HG03571 (cell line): ENCODE data around the gene NR4A2.

Experiments used
- ATAC-seq: cut with Tn5 transposase; IDR thresholded peaks from one replicate; pipeline ENCODE4 v1.9.1; 2021; ENCODE audit not compliant: unreplicated experiment

The NR4A2 gene

DNA sequence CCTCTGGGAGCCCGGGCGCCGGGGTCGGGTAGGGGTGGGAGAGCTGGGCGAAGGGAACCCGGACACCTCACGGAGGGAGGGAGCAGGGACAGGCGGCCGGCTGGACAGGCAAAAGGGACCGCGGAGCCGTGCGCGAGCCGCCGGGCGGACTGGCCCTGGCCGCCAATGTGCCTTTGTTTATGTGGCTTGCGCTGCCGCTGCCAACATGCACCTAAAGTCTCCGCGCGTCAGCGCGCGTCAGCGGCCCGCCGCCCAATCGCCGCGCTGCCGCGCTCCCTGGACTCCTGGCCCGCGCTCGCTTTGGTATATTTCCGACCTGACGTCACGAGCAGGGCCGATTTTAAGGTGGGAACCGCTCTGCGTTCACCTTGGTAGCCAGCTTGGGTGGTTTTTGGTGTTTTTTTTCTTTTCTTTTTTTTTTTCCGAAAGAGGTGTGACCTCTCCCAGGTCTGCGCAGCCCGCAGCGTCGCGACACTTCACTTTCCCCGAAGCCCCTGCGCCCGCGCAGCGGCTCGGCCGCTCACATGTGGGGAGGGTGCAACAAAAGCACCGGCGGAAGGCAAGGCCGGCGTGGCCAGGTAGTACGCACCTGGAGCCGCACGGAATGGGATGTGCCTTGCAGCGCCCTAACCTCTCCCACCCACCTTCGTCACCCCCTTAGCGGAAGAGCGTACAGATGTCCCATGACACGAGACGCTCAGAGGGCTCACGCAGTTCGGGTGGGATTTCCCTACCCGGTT, at the start of gene NR4A2:
Gene NR4A2, minus strand, starts transcription at position 188 of the 740 bp plus-strand sequence. CDS start 2,535 bp downstream, outside the sequence.
- ATAC-seq: peak; percentile 77

DNA sequence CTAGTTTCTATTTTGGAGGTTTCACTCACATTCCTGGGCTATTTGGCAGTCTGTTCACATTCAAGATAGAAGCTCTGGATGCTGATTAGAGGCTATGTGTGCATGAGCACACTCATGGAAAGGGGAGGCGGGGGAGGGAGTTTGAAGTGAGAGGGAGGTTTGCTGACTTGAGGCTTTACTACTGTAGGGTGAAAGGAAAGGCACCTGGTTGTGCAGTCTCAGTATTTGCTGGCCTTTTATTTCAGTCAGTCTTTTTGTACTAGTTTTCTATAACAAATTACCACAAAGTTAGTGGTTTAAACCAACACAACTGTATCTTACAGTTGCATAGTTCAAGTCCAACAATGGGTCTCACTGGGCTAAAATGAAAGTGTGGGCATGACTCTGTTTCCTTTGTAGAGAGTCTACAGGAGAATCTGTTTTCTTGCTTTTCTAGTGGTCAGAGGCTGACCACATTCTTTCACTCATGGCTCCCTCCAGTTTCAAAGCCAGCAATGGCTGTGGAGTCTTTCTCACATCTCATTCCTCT, 47.7 kb upstream of the NR4A2 start:
- peak; percentile 98 for ATAC-seq

DNA sequence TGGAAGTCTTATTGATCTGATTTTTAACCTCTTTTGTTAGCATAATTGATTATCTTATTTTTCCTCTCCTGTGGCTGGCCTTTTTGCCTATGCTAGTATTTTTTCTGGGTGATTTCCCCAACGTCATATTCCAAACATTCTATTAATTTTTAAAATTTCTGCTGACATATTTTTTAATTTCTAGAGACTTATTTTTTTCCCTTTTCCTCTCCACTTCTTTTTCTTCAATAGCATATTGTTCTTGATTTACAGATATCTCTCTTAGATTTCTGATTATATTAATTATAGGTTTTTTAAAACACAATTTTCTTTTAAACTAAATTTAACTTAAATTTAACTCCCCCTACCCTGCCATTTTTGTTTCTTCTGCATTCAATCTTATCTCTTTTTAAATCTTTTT, 47.2 kb upstream of the NR4A2 start:
- no peak for ATAC-seq

DNA sequence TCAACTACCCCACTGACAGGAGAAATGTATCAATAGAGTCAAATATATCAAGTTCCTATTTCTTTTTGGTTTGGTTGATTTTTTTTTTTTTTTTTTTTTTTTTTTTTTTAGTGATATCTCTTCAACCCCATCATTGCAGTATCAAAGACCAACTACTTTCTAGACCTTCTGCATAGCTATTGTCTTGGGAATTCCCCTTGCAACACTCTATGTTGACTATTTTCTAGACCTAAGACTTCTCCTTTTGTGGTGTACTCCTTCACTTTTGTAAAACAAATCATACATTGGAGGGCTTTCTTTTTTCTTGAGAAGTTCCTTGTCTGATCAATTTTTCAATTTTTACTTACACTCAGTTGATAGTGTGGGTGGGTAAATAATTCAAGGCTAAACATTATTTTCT, 46.5 kb upstream of the NR4A2 start:
- ATAC-seq: no peak

DNA sequence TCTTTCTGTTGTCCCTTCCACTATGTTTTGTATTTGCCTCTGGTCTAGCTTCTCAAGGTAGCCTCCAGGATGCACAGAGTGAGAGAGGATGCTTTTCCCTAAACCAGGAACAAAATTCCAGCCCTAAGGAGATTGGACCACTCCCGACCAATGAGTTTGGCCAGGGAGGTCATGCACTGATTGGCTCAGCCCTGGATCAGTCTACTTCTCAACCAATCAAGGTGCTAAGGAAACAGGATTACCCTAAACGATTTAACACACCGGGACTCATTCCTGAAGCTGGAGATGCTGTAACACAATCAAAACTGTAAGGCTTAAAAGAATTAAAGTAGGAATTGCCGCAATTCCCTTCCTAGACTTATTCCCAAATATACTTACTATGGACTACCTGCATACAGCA, 34.2 kb upstream of the NR4A2 start:
- no peak for ATAC-seq

DNA sequence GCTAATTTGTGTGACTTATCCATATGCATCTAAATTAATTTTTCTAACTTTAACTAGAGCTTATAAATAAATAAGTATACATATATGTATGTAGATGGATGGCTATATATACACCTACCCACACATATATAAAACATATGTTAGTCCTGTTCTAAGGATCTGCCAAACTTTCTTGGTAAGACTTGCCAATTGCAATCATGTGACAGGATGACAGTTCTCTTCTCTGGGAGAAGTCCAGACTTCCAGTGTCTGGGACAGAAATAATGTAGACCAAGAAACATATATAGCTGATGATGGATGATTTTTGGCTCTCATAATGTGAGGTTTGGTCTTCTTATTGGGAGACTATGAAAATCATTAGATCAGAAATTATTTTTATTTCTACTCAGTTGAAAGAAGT, 30.6 kb upstream of the NR4A2 start:
- ATAC-seq: no peak

DNA sequence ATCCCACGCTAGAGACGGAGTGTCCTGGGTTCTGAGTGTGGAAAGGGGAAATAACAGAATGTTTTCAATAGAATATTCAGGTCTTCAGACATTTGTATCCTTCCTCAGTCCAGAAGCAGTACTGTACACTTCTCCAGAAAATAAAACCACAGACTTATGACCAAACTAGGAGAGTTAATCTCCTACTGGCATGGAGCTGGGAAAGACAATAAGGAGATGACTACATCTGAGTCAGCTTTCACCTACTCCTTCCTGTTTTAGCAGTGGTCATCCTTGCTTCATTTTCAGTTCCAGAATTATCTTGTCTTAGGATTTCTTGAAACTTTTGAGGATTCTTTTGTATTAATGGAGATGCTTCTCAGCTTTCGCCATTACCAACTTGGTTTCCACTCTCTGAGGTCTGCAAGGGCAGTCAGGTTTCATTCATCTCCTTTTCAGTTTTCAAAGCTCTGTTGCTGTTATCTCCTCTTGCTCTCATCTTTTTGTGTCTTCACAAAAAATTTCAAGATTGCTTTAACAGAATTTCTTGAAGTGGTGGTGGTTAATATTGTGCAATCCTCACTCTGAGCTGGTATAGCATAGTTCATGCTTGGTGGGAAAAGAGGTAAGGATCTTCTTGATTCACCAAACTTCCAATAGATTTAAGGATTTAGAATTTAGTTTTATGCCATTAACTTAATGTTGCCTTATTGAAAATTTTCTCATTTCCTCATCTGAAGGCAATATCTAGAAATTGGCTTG, 23.7 kb upstream of the NR4A2 start:
- no peak for ATAC-seq

DNA sequence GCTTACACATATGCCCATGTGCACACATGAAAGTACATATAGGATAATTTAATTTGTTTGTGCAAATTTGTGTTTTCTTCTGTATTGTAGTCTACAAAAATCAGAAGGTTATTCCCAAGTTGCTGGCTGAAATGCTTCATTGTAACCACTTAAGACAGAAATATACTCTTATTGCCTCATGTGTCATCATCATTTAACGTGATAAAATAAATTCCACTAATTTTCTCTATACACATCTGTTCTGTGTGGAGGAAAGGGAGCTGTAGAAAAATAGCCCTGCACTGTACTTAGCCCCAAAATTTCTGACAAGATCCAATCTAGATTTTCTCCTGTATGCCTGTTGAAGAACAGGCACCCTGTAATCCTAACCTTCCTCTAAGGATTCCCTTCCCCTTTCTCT, 20.4 kb upstream of the NR4A2 start:
- no peak for ATAC-seq

DNA sequence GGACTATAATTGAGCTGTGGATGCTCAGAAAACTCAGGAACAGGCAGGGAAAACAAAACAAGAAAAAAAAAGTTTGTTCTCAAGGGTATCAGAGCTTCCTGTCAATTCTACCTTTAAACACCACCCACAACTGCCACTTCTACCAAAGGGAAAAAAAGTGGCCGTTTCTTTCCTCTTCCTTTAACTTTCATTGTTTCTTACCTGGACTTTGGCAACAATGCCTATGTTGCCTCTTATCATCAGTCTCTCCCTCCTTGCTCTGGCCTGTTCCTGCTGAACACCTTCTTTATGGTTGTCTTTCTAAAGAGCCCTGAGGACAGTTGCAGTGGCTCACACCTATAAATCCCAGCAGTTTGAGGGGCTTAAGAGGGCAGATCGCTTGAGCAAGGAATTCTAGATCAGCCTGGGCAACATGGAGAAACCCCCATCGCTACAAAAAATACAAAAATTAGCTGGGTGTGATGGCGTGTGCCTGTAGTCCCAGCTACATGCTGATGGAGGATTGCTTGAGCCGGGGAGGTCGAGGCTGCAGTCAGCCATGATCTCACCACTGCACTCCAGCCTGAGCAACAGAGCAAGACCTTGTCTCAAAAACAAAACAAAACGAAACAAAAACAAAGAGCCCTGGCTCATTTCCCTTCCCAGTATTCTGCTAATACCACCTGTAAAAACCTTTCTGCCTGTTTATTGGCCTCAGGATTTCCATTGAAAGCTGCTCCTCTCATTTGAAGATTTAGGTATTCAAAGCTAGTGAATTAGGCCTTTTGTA, 18.0 kb upstream of the NR4A2 start:
- ATAC-seq: no peak

DNA sequence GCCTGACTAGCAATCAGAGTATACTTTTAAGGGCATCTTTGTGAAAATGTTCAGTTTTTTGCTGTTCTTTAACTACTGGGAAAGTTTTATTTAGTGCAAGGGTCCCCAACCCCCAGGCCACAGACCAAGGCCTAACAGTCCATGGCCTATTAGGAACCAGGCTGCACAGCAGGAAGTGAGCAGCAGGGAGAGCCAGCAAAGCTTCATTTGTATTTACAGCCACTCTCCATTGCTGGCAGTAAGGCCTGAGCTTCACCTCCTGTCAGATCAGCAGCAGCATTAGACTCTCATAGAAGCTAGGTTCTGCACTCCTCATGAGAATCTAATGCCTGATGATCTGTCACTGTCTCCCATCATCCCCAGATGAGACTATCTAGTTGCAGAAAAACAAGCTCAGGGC, 17.1 kb upstream of the NR4A2 start:
- no peak for ATAC-seq

DNA sequence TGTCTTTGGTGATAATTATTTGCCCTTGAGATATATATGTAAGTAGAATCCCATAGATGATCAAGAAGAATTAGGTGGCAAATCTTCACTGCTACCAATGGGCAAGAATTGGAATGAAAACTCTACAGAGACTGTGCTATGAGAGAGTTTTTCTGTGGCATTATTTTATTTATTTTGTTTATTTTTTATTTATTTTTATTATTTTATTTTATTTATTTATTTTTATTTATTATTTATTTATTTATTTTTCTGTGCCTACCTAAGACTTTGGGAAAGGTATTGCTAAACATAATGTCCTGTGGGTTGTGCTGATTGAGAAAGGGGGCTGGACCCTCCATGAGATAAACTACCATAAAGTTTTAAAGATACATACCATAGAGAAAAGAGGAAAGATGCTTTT, 16.6 kb upstream of the NR4A2 start:
- ATAC-seq: no peak

DNA sequence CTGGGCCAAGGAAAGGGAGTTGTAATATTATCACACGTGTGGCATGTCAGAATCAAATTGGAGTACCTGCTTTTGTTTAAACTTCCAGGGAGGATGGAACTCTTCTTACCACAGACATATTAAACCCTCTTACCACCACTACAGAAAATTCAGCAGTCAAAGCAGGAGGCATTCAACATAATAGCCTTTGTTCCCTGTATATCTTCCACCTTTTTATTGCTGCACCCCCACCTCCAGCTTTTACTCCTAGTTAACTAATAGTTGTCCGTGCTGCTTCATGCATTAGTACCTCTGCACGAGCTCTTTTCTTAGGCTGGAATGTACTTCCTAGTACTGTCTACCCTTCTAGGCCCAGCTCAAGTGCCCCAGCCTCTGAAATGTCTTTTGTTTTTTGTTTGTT, 14.9 kb upstream of the NR4A2 start:
- ATAC-seq: no peak

DNA sequence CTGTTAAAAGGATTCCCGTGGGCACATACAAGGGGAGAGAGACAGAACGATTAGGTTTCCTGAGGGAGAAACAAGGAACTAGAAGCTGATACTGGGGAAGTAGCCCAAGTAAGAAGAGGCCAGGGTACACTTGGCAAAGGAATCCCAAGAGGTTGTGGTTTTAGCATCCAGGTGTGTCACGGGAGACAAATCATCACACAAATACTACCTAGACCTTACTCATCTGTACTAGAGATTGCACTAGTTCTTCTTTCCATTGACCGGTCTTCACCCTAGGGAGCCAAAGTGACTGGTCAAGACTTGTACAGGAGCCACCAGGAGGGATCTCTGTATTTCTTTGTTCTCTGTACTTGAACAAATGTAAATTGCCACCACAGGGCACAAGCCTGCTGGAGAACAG, 14.2 kb upstream of the NR4A2 start:
- ATAC-seq: no peak

DNA sequence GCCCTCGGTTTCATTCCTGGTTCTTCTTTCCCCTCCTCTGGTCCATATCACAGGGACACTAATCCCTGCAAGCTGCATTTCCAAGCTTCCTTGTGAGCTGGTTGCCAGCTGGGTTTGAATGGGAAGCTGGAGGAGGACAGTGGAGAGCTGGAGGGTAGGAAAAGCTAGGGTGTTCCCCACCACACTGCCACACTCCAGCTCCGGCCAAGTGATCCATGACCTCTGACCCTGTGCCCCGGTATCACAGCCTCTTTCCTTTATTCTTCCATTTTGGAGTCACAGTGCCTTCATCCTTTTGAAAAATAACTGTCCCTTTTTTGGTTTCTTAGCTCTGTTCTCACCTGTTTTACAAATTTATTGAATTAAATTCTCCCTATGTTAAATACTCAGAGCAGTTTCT, 13.1 kb upstream of the NR4A2 start:
- no peak for ATAC-seq

DNA sequence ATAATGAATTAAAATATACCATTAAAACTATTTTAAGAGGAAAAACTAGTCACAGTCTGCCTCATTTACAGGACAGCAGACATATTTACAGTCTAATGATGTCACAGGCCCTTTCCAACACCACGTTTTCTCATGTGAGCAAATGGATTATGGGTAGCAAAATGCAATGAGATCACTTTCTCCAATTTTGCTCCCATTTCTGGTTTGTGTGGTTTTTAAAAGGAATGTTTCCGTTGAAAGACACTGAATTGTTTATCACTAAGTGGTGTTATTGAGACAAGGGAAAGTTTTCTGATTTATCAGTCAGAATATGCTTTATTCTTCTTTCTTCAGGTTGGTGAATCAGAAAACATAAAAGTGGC, 11.4 kb upstream of the NR4A2 start:
- ATAC-seq: no peak

DNA sequence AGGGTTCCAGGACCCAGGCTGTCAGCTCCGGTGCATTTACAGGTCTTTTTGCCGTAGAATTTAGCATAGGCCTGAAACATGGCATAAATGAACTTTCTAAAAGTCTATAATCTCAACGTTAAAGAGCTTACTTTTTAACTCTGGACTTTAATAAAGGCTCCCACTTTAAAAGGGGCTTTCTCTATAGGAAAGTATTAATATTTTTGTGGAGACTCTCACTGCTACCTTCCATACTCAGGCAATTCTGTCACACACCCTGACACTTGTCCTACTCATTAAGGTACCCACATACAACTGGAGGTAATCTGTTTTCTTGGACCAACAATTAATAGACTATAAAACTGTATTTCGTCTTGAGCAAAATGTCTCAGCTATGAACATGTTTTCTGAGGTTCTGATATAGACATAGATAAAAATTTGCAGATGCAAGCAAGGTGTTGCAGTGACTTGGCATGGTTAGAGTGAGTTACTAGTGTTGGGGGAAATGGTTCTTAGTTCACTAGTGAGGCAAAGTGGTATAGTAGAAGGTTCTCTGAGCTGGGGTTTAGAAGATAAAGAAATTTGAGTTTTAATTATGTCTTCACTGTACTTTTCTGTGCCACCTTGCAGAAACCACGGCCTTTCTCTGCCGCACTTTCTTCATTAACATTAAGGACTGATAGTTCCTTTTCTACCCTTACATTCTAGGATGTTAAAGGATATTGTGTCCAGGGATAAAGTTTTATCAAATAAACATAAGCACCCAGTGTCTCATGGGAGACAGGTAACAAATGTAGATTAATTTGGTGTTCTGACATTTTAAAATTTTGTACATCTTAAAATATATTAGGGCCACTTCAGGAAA, 10.8 kb upstream of the NR4A2 start:
- no peak for ATAC-seq

DNA sequence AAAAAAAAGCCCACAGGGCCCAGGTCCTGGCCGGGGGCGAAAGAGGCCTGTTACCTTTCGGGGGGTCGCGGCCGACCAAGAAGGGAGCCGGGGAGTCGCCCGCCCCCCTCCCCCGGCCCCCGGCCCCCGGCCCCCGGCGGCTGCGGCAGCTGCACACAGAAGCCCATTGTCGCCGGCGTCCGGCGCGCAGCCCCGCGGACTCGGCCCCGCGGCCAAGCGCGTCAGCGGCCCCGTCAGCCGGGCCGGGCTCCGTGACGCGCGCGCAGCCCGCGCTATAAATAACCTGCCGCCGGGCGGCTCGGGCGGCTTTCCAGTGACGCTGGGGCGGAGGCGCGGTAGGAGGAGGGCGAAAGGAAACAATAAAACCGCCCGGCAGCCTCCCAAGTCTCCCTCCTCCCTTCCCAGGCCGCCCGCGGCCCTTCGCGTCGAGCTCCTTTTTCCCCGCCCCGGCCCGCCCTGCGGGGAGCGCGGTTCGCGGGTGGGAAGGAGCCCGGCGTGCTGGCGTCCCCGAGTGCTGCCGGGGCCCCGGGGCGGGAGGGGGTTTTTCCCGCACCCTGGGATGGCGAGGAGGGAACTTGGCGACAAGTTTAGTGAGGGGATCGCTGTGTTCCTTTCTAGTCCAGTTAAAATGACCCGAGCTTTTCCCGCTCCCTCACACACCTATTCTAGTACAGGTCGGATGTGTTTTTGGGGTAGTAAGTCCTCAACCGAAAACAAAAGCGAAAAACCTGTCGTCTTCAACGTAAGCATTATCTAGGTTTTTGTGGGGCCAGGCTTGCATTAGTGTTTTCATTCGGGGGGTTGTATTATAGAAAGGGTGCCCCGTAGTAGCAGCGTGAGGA, 10.0 kb upstream of the NR4A2 start:
- ATAC-seq: peak; percentile 58

DNA sequence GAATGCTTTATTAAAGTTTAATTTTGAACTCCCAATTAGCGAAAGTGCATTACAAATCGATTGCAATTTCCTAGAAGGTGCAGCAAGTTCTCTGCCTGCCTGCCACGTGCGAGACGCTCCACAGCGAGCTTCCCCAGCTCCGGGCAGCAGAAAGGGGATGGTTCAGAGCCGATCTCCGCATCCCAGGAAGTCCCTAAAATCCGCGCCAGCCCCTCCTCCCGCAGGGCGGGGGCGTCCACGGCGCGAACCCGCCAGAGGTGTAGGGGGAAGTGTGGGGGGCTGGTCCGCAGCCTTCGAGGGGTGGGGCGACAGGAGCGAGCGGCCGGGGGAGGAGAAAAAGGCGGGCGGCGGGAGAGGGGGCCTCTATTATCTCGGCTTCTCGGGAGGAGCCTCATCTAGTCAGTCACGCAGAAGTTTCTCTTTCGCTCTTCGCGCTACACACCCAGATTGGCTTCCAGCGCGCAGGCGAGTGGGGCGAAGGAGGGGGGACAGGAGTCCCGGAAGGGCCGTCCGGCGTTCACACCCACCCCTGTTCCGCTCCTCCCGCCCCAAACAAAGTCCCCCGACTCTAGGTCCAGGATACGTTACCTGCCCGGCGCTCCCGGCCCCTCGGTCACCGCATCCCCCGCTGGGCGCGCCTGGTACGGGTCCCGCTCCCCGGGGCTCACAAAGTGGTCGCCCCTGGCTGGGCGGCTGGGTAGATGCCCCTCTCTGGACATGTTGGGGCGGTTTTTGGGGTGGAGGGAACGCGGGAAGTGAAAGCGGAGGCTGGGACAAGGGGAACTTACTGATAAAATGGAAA, 9.1 kb upstream of the NR4A2 start:
- ATAC-seq: peak; percentile 81

DNA sequence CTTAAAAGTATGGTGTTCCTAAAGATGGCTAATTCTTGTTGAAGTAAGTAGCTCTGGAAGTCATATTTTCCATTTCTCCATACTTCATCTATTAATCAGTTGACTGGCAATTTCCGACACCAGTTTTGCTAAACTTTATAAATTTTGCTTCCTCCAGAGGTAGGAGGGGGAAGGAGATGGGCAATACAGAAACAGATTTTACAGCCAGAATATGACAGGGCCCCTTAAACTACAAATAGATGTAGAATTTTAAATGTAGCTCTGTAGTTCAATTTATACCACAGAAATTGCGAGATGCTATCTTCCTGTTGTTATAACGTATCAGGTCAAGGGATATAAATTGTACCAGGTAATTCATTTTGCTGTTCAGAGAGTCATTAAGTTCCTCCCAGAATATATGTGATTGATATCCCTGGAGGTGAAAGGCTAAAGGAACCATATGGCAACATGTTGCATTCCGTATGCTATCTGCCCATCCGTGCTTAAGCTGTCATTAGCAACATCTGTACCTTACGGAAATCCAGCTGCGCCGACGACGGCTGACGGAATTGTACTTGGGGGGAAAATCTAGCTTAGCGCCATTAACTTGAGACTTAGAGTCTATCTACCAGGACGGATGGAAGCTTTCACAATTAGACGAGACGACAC, 8.4 kb upstream of the NR4A2 start:
- no peak for ATAC-seq
